ENCODE measurements around the gene CACNG1. TPM values are rescaled to one million over a fixed set of nuclear protein-coding genes. Genes with fewer than 3 reads are reported as not detected.

Gene CACNG1
- polyA plus RNA-seq, 3 donors = not detected

DNA sequence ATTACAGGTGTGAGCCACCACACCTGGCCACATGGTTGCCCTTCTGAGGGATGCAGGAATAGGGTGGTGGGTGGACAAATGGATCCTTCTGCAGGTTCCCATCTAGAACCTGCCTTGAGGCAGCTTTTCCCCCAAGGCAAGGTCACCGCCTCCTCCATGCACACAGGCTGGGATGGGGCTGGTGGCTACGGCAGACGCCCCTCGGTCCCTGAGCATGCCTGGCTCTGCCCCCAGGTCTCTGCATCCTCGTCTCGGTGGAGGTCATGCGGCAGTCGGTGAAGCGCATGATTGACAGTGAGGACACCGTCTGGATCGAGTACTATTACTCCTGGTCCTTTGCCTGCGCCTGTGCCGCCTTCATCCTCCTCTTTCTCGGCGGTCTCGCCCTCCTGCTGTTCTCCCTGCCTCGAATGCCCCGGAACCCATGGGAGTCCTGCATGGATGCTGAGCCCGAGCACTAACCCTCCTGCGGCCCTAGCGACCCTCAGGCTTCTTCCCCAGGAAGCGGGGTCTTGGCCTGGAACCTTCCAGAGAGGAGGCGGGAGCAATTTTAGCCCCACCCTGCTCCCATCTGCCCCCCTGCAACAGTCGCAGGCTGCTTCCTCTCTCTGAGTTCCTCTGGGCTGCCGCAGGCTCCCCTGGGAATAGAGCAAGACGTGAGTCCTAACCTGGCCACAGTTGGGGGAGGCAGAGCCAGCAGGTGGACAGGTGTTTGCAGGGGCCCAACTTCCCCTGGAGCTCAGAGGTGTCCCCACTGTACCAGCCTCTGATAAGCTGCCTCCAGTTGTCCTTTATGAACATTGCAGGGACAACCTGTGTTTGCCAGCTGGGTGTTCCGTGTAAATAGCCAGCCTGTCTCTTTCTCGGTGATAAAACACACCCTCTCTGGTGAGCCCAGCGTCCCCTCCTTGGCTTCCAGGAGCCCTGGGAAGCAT lies 11.7 kb downstream of the CACNG1 start:
- no peak overlapping the region for H3K4me3 ChIP-seq (replicated peaks in 1 of 3; ENCODE audit: low read depth in 2 of 3, low read length in 3 of 3)
- H3K4me1 ChIP-seq (ENCODE audit: control insufficient read depth in 1 of 2, insufficient read depth in 2 of 2, low read length in 2 of 2) = no peaks in the 10 kb centered on the region
- DNase-seq = no peak
- TF ChIP-seq, protein P1, sequence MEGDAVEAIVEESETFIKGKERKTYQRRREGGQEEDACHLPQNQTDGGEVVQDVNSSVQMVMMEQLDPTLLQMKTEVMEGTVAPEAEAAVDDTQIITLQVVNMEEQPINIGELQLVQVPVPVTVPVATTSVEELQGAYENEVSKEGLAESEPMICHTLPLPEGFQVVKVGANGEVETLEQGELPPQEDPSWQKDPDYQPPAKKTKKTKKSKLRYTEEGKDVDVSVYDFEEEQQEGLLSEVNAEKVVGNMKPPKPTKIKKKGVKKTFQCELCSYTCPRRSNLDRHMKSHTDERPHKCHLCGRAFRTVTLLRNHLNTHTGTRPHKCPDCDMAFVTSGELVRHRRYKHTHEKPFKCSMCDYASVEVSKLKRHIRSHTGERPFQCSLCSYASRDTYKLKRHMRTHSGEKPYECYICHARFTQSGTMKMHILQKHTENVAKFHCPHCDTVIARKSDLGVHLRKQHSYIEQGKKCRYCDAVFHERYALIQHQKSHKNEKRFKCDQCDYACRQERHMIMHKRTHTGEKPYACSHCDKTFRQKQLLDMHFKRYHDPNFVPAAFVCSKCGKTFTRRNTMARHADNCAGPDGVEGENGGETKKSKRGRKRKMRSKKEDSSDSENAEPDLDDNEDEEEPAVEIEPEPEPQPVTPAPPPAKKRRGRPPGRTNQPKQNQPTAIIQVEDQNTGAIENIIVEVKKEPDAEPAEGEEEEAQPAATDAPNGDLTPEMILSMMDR (IDR thresholded peaks at IDR 0.05) = no peak
- no peak overlapping the region for H3K9ac ChIP-seq (ENCODE audit: insufficient read depth, low read length, poor library complexity, severe bottlenecking)
- 90% methylated on average over 28 of the region's 29 CpGs for WGBS (ENCODE audit: insufficient coverage)
- H3K27me3 ChIP-seq (ENCODE audit: control insufficient read depth in 2 of 2, insufficient read depth in 2 of 2, low read length in 2 of 2) = no peaks in the 10 kb centered on the region
- no peaks in the 10 kb centered on the region for H3K36me3 ChIP-seq (replicated peaks in 1 of 2; ENCODE audit: control insufficient read depth in 1 of 2, insufficient read depth in 2 of 2, low read length in 2 of 2)
- H3K9me3 ChIP-seq (replicated peaks in 1 of 2; ENCODE audit: control insufficient read depth in 1 of 2, insufficient read depth in 1 of 2, low read length in 2 of 2) = no peaks in the 10 kb centered on the region
- Mint-ChIP-seq H3K4me1 (no peaks in the 10 kb centered on the region), H3K9me3 (peaks cover 0 to 8% (median 2%) of the 10 kb centered on the region in 7 donors), H3K27ac (no peak overlapping the region), H3K36me3 (peaks cover 5 to 7% of the 10 kb centered on the region in 2 donors), H3K27me3 (ENCODE audit: low read depth in 3 of 3) (peaks cover 0 to 2% (median 0%) of the 10 kb centered on the region in 3 donors), H3K4me3 (no peak overlapping the region)
- no peaks in the 10 kb centered on the region for H3K79me2 ChIP-seq (ENCODE audit: insufficient read depth, low read length)
- no peak overlapping the region for H3K27ac ChIP-seq (ENCODE audit: low read depth in 1 of 2, low read length in 2 of 2)
- no peaks in the 10 kb centered on the region for H4K20me1 ChIP-seq (ENCODE audit: insufficient read depth, low read length)
- no peak overlapping the region for H3K4me2 ChIP-seq (replicated peaks; ENCODE audit: extremely low read depth, low read length, poor library complexity, severe bottlenecking)
- H2AFZ ChIP-seq (ENCODE audit: insufficient read depth, low read depth, low read length, poor library complexity, severe bottlenecking) = no peak overlapping the region
- intact Hi-C loops (cut with micrococcal nuclease) = no loop called here

DNA sequence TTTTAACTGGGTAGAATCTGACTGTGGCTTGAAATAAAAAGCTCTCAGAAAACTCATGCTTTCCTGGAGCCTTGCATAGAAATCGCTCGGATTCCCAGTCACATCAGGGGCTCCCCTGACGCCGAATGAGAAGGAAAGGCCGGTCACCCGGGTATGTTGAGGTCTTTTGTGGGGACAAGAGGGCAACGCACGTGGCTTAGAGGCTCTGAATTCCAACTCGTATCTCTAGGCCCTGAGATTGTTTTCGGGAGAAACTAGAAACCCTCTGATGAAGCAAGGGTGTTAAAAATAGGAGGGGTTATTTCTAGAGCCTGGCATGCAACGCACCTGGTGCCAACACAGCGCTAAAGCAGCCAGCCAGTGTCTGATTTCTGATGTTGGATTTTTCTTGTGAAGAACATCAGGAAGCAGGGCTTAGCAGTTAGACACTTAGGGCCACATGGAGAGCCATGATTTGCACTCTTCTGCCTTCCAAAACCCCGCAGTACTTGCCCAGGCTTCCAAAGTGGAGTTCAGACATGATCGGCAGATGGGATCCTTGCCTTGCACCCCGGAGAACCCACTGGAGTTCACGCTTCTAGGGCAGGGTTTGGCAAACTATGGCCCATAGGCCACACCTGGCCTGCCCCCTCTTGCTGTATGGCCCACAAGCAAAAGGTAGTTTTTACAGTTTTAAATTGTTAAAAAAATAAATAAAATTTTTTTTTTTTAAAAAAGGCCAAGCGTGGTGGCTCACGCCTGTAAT lies 12.6 kb downstream of the CACNG1 start:
- no peaks in the 10 kb centered on the region for H3K79me2 ChIP-seq (ENCODE audit: insufficient read depth, low read length)
- no peaks in the 10 kb centered on the region for H3K9me3 ChIP-seq (replicated peaks in 1 of 2; ENCODE audit: control insufficient read depth in 1 of 2, insufficient read depth in 1 of 2, low read length in 2 of 2)
- H4K20me1 ChIP-seq (ENCODE audit: insufficient read depth, low read length) = no peaks in the 10 kb centered on the region
- intact Hi-C loops (cut with micrococcal nuclease) = no loop called here
- peak overlapping the region in 1 of 7 donors; percentile 37 for H3K27ac Mint-ChIP-seq
- H3K36me3 Mint-ChIP-seq = peaks cover 5 to 7% of the 10 kb centered on the region in 2 donors
- DNase-seq = no peak
- H3K4me3 ChIP-seq (replicated peaks in 1 of 3; ENCODE audit: low read depth in 2 of 3, low read length in 3 of 3) = no peak overlapping the region
- H3K4me2 ChIP-seq (replicated peaks; ENCODE audit: extremely low read depth, low read length, poor library complexity, severe bottlenecking) = no peak overlapping the region
- H2AFZ ChIP-seq (ENCODE audit: insufficient read depth, low read depth, low read length, poor library complexity, severe bottlenecking) = no peak overlapping the region
- H3K9me3 Mint-ChIP-seq = peaks cover 0 to 10% (median 2%) of the 10 kb centered on the region in 7 donors
- no peaks in the 10 kb centered on the region for H3K4me1 Mint-ChIP-seq
- peaks cover 0 to 2% (median 0%) of the 10 kb centered on the region in 3 donors for H3K27me3 Mint-ChIP-seq (ENCODE audit: low read depth in 3 of 3)
- no peaks in the 10 kb centered on the region for H3K36me3 ChIP-seq (replicated peaks in 1 of 2; ENCODE audit: control insufficient read depth in 1 of 2, insufficient read depth in 2 of 2, low read length in 2 of 2)
- no peak overlapping the region for H3K9ac ChIP-seq (ENCODE audit: insufficient read depth, low read length, poor library complexity, severe bottlenecking)
- TF ChIP-seq, protein P1 (IDR thresholded peaks at IDR 0.05) = no peak
- WGBS (ENCODE audit: insufficient coverage) = 96% methylated on average over 18 of the region's 18 CpGs
- no peaks in the 10 kb centered on the region for H3K27me3 ChIP-seq (ENCODE audit: control insufficient read depth in 2 of 2, insufficient read depth in 2 of 2, low read length in 2 of 2)
- no peaks in the 10 kb centered on the region for H3K4me1 ChIP-seq (ENCODE audit: control insufficient read depth in 1 of 2, insufficient read depth in 2 of 2, low read length in 2 of 2)
- H3K27ac ChIP-seq (ENCODE audit: low read depth in 1 of 2, low read length in 2 of 2) = no peak overlapping the region
- no peak overlapping the region for H3K4me3 Mint-ChIP-seq

Data from CD14-positive monocyte (primary cell).